HG03064 (cell line): Measurements from ENCODE around the gene MYH7.

Experiments used
- ATAC-seq: cut with Tn5 transposase; IDR thresholded peaks from one replicate; pipeline ENCODE4 v1.9.1; 2021; ENCODE audit warnings: low read depth; ENCODE audit not compliant: unreplicated experiment

The MYH7 gene

DNA sequence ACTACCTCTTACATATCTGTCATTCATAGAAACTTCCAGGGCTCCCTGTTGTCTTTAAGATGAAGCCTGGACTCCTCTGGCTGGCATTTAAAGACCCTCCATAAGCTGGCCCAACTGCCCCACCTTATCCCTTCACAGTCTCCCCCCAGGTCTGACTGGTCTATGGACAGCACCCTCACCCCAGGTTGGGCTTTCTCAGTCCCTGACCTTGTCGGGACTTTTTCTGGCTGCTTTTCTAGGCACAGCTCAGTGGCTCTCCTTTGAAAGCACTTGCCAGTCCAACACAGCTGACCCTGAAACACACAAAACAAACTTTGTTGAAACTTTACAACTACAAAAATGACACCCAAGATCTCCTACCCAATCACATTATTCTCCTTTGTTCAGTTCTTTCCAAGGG lies 13.9 kb upstream of the MYH7 start:
- no peak for ATAC-seq

DNA sequence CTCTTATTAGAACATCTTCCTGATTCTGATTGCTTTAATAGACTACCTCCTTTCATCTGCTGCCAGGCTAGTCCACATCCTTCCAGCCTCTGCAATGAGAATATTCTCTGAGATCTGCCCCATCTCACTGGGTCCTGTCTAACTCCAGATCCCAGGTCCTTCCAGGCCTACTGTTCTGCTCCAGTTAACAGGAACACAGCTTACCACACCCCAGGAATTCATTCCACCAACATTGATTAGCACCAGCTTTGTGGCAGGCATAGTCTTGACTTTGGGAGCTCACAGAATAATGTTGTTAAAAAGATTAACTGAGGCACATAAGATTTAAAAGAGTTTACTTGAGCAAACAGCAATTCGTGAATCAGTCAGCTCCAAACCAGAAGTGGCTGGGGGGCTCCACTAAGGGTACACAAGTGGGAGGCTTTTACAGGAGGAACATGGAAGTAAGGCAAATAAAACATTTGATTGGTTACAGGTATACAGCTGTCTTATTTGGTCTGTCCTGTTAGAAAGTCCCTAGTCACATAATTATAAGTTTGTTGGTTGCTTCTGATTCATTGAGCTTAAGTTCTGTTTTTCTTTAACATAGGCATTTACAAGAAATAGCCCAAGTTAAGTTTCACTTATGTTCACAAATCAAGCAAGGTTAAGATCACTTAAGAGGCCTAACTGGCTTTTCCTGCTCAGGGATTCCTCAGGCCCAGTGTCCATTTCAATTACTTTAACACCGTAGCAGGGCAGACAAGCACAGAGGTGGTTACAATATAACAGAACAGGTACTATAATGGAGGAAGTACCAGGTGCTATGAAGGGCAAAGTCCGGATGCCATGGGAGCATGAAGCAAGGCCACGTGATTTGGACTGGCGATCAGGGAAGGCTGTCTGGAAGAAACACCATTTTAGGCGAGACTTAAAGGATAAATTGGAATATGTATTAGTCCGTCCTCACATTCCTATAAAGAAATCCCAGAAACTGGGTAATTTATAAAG lies 12.2 kb upstream of the MYH7 start:
- no peak for ATAC-seq

DNA sequence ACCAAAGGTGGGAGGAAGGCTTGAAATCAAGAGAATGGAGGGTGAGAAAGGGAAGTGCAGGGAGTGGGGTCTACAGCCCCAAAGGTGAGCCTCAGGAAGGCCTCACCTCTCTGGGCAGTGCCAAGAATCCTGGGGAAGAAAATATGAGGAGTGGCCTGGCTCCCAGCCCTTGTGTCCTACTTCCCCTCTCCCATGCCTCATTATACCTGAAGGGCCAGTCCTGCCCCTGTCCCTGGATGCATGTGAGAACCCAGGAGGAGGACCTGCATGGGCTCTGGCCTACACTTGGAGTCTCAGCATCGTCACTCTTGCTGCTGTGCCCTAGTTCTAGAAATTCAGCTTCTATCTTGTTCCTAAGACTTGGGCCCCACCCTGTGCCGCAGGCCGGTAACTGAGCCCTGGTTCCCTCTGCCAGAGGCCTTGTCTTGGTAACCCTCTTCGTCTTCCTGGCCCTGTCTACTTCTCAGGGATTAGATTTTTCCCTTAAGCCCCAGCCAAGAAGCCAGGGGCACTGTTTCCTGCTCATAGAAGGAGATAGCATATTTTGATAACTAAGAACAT lies 10.9 kb upstream of the MYH7 start:
- no peak for ATAC-seq

DNA sequence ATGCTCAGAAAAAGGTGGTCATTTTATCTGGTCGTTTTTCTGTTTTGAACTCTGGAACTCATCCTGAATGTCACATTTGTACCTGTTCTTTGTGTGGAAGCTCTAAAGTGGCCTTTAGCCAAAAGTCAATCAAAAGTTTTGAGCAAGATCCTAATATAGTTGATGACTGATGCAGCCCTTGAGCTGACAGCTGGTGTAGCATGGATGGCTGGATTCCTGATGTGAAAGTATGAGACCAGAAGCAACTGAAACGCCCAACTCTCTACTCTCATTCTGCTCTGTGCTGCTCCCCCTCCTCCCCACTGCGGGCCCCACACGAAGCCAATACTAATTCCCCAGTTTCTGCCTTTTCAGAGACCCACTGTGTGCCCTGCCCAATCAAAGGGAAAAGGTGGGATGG lies 10.3 kb upstream of the MYH7 start:
- ATAC-seq = no peak

DNA sequence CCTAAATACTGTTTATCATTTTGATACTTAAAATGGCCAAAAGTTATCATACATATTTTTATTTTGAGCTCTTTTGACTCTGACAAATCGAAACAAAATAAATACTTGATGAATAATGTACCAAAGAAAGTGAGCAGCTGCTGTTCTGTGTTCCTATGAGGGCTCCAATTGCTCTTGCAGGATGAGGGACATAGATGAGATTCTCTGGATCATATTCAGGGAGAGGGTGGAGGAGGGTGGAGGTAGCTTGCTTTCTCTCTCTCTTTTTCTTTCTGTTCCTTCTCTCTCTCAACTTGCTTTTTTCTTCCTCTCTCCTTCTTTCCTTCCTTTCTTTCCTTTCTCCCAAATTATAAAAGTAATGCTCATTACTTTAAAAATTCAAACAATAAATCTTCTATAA lies 8.9 kb upstream of the MYH7 start:
- ATAC-seq = no peak

DNA sequence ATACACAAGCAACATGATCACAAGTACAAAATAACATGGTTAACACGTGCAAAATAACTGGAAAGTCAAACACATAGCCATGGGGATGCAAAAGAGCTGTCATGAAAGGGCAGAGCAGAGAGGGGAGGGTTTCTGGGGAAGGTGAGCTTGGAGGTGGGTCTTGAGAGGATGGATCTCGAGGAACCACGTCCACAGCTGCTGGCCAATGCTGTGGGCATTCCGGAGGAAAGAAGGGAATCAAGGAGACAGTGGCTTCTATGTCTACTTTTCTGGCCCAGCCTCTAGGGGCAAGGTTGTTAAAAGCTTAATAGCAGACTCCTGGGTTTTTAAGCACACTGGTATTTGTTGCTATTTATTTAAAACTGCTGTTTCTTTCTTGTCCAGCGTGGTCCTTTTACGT lies 8.4 kb upstream of the MYH7 start:
- no peak for ATAC-seq

DNA sequence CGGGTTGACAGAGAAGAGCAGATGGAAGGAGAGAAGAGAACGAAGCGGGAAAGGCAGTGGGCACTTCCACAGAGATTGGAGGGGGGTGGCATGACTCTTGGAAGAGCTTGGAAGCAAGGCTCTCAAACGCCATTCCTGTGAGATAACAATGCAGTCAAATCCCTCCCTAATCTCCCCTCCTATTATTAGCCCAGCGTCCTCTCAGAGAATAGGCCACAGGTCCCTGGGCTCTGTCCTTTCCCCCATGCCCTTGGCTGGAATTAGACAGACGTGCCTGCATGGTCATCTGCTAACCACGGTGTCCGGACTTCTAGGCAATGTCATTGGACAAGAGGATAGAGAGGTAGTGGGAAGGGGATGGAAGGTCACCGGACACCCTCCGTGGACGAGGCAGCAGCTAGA lies 8.0 kb upstream of the MYH7 start:
- ATAC-seq = no peak

DNA sequence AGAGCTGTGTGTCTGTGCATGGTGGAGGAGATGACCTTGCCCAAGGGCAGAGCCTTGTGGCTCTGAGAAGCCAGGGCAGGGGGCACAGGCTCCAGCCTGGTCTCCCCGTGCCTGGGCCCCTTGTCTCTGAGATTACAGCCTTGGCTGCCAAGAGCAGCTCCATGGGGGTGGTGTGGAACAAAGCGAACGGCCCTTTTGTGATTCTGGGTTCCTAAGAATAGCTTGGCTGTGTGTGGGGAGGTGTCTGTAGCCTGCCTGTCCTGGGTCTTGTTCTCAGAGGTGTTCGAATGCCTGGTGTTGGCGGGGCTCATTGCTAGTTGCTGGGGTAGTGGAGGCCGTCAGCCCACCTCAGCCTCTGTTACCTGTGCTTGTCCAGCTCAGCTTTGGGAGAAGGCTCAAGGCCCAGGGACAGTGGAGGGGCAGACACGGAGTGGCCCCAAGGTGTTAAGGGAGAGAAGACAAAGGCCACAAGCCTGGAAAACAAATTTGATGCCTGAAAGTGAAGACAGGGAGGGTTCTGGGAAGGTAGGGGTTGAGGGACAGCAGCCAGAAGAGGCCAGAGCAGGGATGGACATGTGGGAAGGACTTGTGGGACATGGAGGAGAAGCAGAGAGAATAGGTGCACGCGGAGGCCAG lies 7.4 kb upstream of the MYH7 start:
- no peak for ATAC-seq

DNA sequence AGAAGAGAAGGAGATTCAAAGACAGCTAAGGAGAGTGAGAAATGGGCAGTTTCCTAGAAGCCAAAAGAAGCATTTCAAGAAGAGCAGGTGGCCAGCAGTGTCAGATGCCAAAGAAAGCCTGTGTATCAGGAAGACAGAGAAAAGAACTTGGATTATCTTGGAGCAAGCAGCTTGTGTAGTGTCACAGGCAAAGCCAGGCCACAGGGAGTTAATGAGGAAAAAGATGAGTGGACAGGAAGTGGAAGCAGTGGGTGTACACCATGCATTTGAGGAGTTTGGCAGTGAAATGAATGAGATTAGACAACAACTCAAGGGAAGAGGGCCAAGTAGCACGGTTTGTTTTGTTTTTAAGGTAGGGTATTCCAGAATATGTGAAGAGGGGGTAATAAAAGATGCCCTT lies 5.6 kb upstream of the MYH7 start:
- no peak for ATAC-seq

DNA sequence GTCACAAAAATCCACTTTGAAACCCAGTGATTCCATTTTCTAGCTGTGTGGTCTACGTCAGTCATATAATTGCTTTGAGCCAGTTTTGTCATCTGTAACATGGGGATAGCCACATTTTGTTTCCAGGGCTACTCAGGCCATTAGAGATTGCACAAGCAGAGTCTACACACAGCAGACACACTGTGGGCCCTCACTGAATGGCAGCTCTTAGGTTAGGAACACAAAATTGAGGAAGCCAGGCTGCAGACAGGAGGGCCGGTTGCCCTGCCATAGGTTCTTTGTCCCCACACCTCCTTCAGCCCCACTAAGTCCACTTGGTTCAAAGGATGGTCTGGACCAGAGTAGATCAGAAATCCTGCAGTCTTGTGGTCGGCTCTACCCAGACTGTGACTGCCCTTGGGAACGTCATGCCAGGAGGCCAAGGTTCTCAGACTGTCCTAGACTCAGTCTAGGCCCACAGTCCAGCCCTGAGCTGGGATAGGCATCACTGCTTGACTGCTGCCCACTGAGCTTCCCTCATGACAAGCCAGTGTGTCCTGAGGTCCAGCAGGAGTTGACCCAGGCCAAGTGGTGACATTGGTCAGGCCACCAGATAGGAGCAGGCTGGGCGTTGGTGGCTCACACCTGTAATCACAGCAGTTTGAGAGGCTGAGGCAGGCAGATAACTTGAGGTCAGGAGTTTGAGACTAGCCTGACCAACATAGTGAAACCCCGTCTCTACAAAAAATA lies 3.8 kb upstream of the MYH7 start:
- no peak for ATAC-seq

DNA sequence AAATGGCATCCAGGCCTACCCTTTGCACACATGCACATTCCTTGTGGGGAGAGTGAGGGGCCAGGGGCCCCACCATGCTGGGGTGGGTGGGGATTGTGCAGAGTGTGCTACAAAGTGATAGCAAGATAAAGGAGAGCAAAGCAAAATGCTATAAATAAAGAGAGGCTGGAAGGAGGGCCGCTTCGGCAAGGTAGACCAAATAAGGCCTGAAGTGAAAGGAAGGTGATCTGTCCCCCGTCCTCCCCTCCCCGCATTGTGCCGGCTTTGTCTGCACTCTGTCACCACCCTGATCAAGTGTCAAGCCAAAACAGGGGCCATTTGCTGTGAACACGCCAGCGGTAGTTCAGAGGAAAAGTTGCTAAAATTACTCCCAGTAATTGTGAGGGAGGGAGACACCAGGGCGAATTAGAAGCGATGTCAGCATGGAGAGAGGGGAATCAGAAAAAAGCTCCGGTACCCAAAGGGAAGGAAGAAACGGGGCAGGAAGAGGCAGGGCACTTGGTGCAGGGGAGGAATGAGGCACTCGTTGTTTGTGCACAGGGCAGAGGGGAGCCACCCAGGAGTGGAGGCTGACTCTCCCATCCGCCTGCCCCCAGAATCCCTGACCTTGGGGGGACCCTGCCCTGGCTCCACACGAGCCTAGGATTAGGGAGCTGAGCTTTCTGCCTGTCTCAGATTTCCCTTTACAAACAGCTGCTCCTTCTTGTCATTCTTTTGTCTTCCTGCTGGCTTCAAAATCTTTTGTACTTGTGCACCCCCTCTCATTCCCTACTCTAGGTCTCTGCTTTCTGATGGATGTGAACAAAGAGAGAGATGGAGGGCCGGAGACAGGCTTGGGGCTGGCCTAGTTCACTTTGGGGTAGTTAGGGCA lies 2.9 kb upstream of the MYH7 start:
- ATAC-seq = no peak

DNA sequence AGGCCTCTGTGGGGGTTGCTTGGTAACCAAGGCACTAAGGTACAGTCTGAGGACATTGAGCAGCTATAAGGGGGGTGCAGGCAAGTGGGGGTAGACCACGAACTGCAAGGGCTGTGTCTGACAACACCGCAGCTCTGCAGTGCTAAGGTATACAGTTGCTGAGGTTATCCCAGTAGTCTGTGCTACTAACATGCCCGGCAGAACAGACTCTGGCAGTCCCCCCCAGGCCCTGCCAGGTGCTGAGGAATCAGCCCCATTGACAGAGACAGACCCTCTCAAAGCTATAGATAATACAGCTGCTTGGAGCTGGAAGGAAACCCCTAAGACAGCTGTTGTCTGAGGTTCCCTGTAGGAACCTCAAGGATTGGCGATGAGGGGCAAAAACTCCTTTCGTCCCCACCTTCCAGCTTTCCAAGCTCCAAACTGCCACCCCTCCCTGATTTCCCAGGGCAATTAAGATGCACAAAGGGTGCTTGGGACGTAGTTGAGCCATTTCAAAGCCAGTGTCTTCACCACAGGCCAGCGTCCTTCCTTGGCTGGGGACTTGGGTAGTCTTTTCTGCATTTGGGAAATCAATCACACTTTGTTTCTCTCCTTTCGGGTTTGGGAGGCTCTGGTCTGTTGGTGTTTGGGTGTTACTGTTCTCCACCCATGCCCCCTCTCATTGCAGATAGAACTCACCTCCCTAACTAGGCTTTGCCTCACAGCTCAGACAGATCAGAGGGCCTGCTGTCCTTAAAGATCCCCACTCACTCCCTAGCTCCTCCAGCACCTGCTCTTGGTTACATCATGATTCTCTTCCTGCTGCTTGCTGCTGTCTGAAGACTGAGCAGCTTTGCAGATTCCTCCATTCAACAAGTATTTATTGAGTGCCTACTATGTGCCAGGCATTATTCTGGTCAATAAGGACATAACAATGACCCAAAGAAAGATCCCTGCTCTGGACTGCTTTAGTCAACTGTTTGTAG lies 2.0 kb upstream of the MYH7 start:
- ATAC-seq = no peak

DNA sequence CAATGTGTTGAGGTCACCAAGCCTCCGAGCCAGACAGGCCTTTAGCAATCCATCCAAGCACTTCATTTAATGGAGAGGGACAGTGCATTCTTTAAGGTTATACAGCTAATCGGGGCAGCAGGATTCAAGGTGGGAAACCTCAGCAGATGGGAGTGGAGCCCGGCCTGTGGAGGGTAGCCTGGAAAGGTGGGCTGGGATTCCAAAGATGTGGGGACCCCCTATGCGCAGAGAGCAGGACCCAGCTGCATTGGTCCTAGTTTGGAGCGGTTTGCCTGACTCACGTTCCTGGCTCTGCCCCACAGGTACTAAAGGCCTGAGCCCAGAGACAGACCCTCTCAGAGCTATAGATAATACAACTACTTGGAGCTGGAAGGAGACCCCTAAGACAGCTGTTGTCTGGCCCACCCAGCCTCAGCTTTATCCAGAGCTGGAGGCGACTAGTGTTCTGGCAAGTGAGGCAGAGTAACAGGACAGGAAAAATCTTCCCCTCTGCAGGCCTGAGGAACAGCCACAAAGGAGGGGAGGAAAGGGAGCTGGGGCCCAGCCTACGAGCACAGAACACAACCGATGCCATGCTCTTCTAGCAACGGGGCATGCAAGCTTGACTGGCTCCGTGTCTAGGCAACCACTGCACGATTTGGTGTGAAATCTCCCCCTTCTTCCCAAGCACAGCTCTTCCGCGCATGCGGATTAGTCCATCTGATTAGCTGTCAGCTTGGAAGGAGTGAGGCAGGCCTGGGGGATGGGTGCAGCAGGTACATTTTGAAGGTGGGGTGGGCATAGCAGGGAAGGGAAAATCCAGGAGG lies 1.1 kb upstream of the MYH7 start:
- no peak for ATAC-seq

DNA sequence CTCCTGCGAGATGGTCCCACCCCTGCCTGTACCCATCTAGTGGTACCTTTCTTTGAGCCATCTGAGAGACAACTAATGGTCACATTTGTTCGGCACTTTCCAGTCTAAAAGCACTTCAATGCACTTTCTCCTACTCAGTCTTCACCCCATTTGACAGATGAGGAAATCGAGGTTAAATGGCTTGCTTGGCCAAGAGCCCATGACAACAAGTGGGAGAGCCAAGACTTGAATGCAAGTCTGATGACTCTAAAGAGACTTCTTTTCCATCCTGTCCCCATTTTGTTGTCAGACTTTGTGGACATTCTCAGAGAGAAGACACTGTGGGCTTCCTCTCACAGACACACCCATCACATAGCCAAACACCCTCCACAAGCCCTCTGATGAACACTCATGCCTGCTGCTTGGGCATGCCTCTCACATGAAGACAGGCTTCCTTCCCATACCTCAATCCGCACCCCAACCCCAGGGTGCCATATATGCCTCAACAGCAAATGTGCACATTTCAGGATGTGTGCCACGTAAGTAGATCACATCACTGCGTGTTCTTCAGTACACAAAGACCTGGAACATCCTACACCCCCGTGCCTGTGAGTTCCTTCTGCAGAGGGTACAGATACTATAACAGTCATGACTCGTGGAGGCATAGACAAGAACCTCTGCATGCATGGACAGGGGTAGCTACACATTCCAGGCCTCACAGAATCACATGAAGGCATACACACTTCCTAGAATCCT lies 805 bp downstream of the MYH7 start:
- ATAC-seq = no peak

DNA sequence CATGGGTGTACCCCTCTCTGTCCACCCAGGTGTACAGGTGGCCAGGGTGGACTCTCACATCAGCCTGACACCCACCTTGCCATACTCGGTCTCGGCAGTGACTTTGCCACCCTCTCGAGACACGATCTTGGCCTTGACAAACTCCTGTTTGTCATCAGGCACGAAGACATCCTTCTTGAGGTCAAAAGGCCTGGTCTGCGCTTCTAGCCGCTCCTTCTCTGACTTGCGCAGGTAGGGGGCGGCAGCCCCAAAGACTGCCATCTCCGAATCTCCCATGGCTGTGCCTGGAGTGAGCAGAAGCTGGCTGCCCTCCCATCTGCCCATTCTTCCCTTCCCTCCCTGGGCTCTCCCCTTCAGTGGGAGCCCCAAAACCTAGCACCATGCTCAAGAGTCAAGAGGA lies 2.0 kb downstream of the MYH7 start:
- ATAC-seq = no peak

DNA sequence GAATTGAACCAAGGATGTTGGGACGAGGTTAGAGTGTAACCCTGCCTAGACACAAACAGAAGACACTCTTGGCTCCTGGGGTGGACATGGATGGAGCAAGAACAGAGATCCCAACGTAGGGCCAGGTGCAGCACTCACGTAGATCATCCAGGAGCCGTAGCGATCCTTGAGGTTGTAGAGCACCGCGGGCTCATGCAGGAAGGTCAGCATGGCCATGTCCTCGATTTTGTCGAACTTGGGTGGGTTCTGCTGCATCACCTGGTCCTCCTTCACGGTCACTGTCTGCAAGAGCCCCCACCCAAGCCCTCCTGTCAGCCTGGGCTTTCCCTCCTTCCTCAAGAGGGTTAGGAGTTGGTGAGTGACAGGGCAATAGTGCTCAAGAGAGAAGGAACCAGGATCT lies 2.5 kb downstream of the MYH7 start:
- ATAC-seq = no peak

DNA sequence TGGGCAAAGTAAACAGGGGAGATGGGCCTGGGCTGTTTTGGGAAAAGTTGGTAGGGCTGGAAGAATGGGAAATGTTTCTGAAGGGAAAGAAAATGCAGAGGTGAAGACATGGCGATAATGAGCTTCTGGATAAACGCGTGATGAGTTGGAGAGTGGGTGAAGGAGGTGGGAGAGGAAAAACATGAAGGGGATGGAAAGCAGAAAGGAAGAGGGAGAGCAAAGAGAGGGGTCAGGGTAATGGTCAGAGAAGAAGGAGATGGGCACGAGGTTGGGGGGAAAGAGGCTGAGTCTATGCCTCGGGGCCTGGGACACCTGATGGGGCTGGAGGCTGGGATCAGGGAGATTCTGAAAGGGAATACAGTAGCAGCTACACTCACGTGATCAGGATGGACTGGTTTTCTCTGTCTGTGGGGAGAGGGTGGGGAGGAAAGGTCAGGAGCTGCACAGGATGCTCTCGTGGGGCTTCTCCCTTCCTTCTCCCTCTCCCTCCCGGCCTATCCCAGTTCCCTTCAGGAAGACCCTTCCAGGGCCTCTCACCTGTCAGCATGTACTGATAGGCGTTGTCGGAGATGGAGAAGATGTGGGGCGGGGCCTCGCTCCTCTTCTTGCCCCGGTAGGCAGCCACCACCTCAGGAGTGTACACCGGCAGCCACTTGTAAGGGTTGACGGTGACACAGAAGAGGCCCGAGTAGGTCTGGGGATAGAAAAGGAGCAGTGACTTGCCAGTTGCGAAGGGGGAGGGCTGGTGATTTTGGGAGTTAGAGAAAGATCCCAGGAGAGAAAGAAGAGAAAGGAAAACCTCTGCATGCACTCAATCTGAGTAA lies 3.1 kb downstream of the MYH7 start:
- no peak for ATAC-seq
